HepG2 (cell line): ENCODE results near the gene PAFAH1B2. TPM values are rescaled to one million over a fixed set of nuclear protein-coding genes. Genes with fewer than 3 reads are reported as not detected.

Source experiments
- BATF2 ChIP-seq: sonication (generic); formaldehyde crosslinking; IDR thresholded peaks from 2 replicates; pipeline ENCODE4 v1.8.0; 2022; ENCODE audit warnings: mild to moderate bottlenecking, missing genetic modification reagents, moderate library complexity
- CBFB ChIP-seq: sonication (generic); formaldehyde crosslinking; IDR thresholded peaks from 2 replicates; pipeline ENCODE4 v1.4.0; 2020; ENCODE audit warnings: missing genetic modification reagents
- CEBPZ ChIP-seq: IDR thresholded peaks from 2 replicates; pipeline ENCODE4 v1.6.1; 2012; ENCODE audit warnings: low read length, improper control_type of control experiment
- FOXA1 ChIP-seq, 2 experiments: fragments of 450-650 bp in 1 of 2; sonication (generic) in 1 of 2; formaldehyde crosslinking in 1 of 2; IDR thresholded peaks; 2 replicates each; pipeline versions ENCODE4 v1.4.0 to v1.6.1; 2016 to 2020; ENCODE audit warnings: missing genetic modification reagents in 1 of 2
- FOXP4 ChIP-seq: sonication (generic); formaldehyde crosslinking; IDR thresholded peaks from 2 replicates; pipeline ENCODE4 v1.4.0; 2020; ENCODE audit warnings: missing genetic modification reagents
- KDM4B ChIP-seq: sonication (generic); formaldehyde crosslinking; IDR thresholded peaks from 2 replicates; pipeline ENCODE4 v1.4.0; 2020; ENCODE audit warnings: missing genetic modification reagents
- MEF2D ChIP-seq: sonication (generic); formaldehyde crosslinking; IDR thresholded peaks from 2 replicates; pipeline ENCODE4 v1.5.1; 2020; ENCODE audit warnings: mild to moderate bottlenecking, missing genetic modification reagents
- NCOA5 ChIP-seq: sonication (generic); formaldehyde crosslinking; IDR thresholded peaks from 2 replicates; pipeline ENCODE4 v1.4.0; 2020; ENCODE audit warnings: missing genetic modification reagents
- NFE2 ChIP-seq: sonication (generic); formaldehyde crosslinking; IDR thresholded peaks from 2 replicates; pipeline ENCODE4 v1.4.0; 2020; ENCODE audit warnings: missing genetic modification reagents
- PRMT3 ChIP-seq: sonication (generic); formaldehyde crosslinking; IDR thresholded peaks from 2 replicates; pipeline ENCODE4 v1.8.1; 2022; ENCODE audit warnings: low read depth, mild to moderate bottlenecking, moderate library complexity, missing genetic modification reagents, borderline replicate concordance
- PRPF4 ChIP-seq: fragments of 200-400 bp; formaldehyde crosslinking; IDR thresholded peaks from 2 replicates; pipeline ENCODE4 v1.6.1; 2016; ENCODE audit warnings: low read length, low read depth; ENCODE audit not compliant: poor library complexity, severe bottlenecking
- RBM39 ChIP-seq: fragments of 200-400 bp; formaldehyde crosslinking; IDR thresholded peaks from one replicate; pipeline ENCODE4 v1.6.1; 2018; ENCODE audit warnings: antibody characterized with exemption, mild to moderate bottlenecking, low read depth, low read length; ENCODE audit not compliant: poor library complexity, severe bottlenecking
- REPIN1 ChIP-seq: sonication (generic); formaldehyde crosslinking; IDR thresholded peaks from 2 replicates; pipeline ENCODE4 v1.8.0; 2022; ENCODE audit warnings: missing genetic modification reagents, low read depth, mild to moderate bottlenecking, borderline replicate concordance
- SPEN ChIP-seq: sonication (generic); formaldehyde crosslinking; IDR thresholded peaks from 2 replicates; pipeline ENCODE4 v1.5.1; 2020; ENCODE audit warnings: low read depth, mild to moderate bottlenecking, missing genetic modification reagents
- TBP ChIP-seq: sonication (generic); formaldehyde crosslinking; IDR thresholded peaks from 2 replicates; pipeline ENCODE4 v1.5.0; 2020; ENCODE audit warnings: missing genetic modification reagents
- TCF7L2 ChIP-seq: IDR thresholded peaks from 2 replicates; pipeline ENCODE4 v1.6.1; 2011; ENCODE audit warnings: mild to moderate bottlenecking, low read depth, low read length, moderate library complexity
- TEAD2 ChIP-seq: sonication (generic); formaldehyde crosslinking; IDR thresholded peaks from 2 replicates; pipeline ENCODE4 v1.9.0; 2021; ENCODE audit warnings: missing genetic modification reagents
- TFAP4 ChIP-seq: sonication (generic); IDR thresholded peaks from 2 replicates; pipeline ENCODE4 v1.6.1; 2016; ENCODE audit warnings: low read depth, borderline replicate concordance
- TSC22D2 ChIP-seq: sonication (generic); formaldehyde crosslinking; IDR thresholded peaks from 2 replicates; pipeline ENCODE4 v1.5.1; 2020; ENCODE audit warnings: missing genetic modification reagents, mild to moderate bottlenecking, borderline replicate concordance
- ZNF354B ChIP-seq: sonication (generic); formaldehyde crosslinking; IDR thresholded peaks from 2 replicates; pipeline ENCODE4 v1.8.0; 2022; ENCODE audit warnings: mild to moderate bottlenecking, missing genetic modification reagents
- ZNF598 ChIP-seq: sonication (generic); formaldehyde crosslinking; IDR thresholded peaks from 2 replicates; pipeline ENCODE4 v1.5.1; 2020; ENCODE audit warnings: mild to moderate bottlenecking, missing genetic modification reagents, borderline replicate concordance
- ZNF674 ChIP-seq: sonication (generic); formaldehyde crosslinking; IDR thresholded peaks from 2 replicates; pipeline ENCODE4 v1.5.0; 2020; ENCODE audit warnings: low read depth, mild to moderate bottlenecking, missing genetic modification reagents
- ZNF839 ChIP-seq: sonication (generic); formaldehyde crosslinking; IDR thresholded peaks from 2 replicates; pipeline ENCODE4 v1.4.0; 2020; ENCODE audit warnings: missing genetic modification reagents, mild to moderate bottlenecking, borderline replicate concordance
- ZSCAN25 ChIP-seq: sonication (generic); formaldehyde crosslinking; IDR thresholded peaks from 2 replicates; pipeline ENCODE4 v1.8.0; 2022; ENCODE audit warnings: mild to moderate bottlenecking, missing genetic modification reagents
- polyA plus RNA-seq, 8 experiments: library from polyadenylated mRNA; depleted of rRNA in 3 of 8; stranded (reverse) in 7 of 8; unstranded in 1 of 8; fragments of >200 nt; fragmentation: Illumina TruSeq in 4 of 8; extraction: Trizol in 4 of 8; gene quantifications; 2 replicates each; pipeline versions ENCODE4 v1.2.1 to v1.2.3, GENCODE V29; 2011 to 2016; ENCODE audit warnings: low read depth in 4 of 8, missing spikeins in 1 of 8, mixed read lengths in 1 of 8; ENCODE audit not compliant: insufficient read depth in 1 of 8
- total RNA-seq, 5 experiments: library from RNA; depleted of rRNA; stranded (reverse); fragments of >200 nt; fragmentation: Illumina TruSeq; extraction: Trizol; gene quantifications; 2 replicates each; pipeline ENCODE4 v1.2.3, GENCODE V29; 2016; ENCODE audit warnings: low read depth in 1 of 5

The PAFAH1B2 gene
- total and polyA plus RNA-seq, 2 of the 13 experiments (the other 11 are each of a cell fraction or from before 2014, with no cell fraction given), result 28.8 to 104 TPM

GRCh38 chr11:117143871-117144476 lies at the start of gene PAFAH1B2 (continued):
- no peak; the same call in 1 of the 2 replicates for TF ChIP-seq TSC22D2 (CRISPR knock-in tag)
- TF ChIP-seq ZNF674 (CRISPR knock-in tag), result no peak
- 0 out of 2 replicates have a peak, but pooled peaks have one; percentile 70 for TF ChIP-seq KDM4B (CRISPR knock-in tag)
- TF ChIP-seq ZSCAN25 (CRISPR knock-in tag), result no peak
- TF ChIP-seq ZNF839 (CRISPR knock-in tag), result no peak
- TF ChIP-seq TBP (CRISPR knock-in tag), result no peak
- peak; percentile 78 for TF ChIP-seq SPEN (CRISPR knock-in tag)
- TF ChIP-seq CBFB (CRISPR knock-in tag), result peak; percentile 77; the same call in 1 of the 2 replicates
- TF ChIP-seq MEF2D (CRISPR knock-in tag), result peak; percentile 71
- TF ChIP-seq PRMT3 (CRISPR knock-in tag), result no peak
- no peak for TF ChIP-seq PRPF4
- TF ChIP-seq TFAP4, result peak; percentile 57; the same call in 1 of the 2 replicates
- no peak for TF ChIP-seq TCF7L2
- 0 out of 2 replicates have a peak, but pooled peaks have one; percentile 51 for TF ChIP-seq REPIN1
- TF ChIP-seq ZNF354B (CRISPR knock-in tag), result no peak
- no peak for TF ChIP-seq NFE2 (CRISPR knock-in tag)
- peak; percentile 81; the same call in 1 of the 2 replicates for TF ChIP-seq BATF2 (CRISPR knock-in tag)
- no peak for TF ChIP-seq RBM39
- TF ChIP-seq ZNF598 (CRISPR knock-in tag), result peak; percentile 86; the same call in 1 of the 2 replicates
- TF ChIP-seq NCOA5 (CRISPR knock-in tag), result no peak
- no peak for TF ChIP-seq CEBPZ
- TF ChIP-seq FOXP4 (CRISPR knock-in tag), result no peak; the same call in 1 of the 2 replicates
- TF ChIP-seq TEAD2, result 0 out of 2 replicates have a peak, but pooled peaks have one; percentile 20
- TF ChIP-seq FOXA1 (IDR thresholded peaks at IDR 0.05), result no peak
- TF ChIP-seq FOXA1 (CRISPR knock-in tag; IDR thresholded peaks at IDR 0.05), result no peak
